IPS DF 4.7 (cell line): ENCODE data around the gene JAK3.

Experiments used
- DNase-seq: peaks from one replicate; pipeline ENCODE4 v3.0.0-alpha.2; 2013; ENCODE audit warnings: low spot score; ENCODE audit errors: extremely low read depth

Gene JAK3

DNA sequence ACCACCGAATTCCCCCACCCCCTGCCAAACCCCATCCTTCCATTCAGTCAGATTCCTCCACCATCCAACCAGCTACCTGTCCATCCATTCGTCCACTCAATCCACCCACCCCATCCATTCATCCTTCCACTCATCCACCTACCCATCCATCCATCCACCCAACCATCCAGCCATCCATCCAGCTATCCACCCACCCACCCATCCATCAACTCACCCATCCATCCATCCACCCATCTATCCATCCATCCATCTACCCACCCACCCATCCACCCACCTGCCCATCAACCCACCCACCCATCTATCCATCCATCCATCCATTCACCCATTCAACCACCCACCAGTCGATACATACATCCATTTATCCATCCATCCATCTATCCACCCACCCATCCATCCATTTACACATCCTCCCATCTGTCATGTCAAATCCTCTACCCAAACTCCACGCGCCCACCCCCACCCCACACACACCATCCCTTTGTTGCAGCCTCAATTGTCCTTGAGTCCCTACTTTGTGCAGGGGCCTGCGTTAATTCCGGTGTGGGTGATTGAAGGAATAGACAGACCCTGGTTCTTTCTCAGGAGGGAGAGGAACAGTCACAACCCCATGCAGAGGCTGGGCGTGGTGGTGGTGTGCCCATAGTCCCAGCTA, 18.7 kb upstream of the JAK3 start:
- no peak for DNase-seq

DNA sequence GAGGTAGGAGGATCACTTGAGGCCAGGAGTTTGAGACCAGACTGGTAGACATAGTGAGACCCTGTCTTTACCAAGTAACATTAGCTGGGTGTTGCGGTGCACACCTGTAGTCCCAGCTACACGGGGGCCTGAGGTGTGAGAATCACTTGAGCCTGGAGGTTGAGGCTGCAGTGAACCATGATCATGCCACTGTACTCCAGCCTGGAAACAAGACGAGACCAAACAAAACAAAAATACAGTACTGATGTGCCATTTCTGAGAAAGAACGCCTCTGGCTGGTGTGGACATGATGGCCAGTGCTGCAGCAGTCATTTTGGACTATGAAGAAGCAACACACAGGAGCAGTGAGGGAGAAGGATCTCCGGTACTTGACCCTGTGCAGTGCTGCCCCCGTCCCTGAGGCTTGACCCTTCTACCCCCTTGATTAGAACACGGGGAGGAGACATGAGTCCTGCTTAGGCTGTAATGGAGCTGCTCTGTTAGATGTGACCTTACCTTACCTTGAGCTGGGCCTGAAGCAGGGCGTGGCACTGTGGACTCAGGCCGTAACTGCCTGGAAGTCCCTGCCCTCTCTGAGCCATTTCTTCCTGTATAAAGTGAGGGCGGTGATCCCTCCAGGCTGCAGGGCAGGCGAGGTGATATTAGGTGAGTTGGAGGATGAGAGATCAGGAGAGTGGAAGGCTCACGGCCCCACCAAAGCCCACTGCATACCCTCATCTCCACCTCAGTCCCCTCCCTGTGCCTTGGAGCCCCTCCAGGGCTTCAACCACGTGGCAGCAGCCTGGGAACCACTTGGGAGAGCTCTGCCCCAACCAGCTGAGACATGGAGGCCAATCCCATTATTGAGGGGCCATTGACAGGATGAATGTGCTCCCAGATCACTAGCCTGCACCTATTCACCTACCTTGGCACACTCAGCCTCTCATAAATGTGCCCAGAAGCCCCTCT, 17.9 kb upstream of the JAK3 start:
- DNase-seq: no peak

GRCh38 chr19:17863520-17864182, 15.9 kb upstream of the JAK3 start:
- DNase-seq: no peak

DNA sequence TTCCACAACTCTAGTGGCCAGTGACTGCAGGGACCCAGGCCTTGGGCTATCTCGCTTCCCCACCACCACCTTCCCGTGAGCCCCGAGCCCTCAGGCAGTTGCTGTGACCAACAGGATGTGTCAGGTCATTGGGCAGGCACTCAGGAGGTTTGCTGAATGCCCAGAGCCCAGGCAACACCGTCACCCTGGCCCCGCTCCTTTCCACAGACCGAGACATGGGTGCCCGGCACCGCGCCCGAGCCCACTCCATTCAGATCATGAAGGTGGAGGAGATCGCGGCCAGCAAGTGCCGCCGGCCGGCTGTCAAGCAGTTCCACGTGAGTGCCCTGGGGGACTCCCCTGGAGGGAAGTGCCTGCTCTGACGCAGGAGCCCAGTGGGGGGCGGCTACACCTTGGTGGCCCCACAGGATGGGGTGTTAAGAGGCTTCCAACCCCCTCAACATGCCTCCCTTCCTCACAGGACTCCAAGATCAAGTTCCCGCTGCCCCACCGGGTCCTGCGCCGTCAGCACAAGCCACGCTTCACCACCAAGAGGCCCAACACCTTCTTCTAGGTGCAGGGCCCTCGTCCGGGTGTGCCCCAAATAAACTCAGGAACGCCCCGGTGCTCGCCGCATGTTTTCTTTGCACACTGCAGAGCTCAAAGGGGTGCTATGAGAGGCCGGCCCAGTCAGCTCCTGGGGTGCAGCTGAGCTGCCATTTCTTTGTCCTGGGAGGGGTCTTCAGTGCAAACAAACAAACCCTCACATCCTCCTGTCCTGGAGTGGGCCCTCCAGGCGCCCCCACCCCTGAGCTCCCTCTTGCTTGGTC, 15.1 kb upstream of the JAK3 start:
- DNase-seq: no peak

DNA sequence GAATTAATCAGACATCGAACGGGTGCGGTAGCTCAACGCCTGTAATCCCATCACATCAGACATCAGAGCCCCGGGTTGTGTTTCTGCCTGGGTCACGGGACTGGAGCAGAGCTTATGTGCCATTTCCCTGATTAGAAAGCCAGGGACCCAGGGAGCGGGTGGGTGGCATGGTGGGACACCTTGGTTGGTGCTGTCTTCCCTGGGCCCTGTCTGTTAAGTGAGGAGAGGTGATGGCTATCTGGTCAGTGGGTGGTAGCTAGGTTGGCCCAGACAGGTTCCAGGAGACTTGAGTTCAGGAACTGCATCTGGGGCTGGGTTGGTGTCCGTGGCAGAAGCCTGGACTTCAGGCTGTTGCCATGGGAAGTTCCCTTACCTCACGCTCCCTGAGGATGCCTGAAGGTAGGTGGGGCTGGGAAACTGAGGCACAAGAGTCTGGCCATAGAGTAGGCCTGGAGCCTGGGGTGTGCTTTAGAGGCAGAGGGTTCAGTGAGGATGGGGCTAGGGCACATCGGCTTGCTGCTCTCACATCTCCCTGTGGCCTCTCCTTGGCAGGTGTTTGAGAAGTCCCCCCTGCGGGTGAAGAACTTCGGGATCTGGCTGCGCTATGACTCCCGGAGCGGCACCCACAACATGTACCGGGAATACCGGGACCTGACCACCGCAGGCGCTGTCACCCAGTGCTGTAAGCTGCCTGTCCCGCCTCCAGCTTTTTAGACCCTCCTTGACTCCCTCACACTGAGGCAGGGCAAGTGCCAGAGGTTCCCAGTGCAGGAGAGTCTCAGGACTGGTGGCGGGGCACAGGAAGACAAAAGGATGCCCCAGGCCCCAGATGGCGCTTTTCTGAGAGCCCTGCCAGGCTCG, 14.0 kb upstream of the JAK3 start:
- no peak for DNase-seq

DNA sequence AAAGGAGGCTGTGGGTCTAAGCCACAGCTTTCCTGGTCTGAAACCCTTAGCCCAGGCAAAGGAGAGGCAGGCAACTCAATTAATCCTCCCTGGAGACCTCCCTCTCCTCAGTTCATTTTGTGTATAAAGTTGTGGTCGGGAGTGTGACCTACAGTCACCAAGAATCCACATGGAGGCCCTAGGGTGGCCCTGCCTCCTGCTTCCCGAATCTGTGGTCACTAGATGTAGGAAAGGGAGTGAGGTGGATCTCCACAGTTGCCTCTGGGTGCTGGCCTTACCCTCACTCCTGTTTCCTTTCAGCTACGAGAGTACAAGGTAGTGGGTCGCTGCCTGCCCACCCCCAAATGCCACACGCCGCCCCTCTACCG, 13.2 kb upstream of the JAK3 start:
- no peak for DNase-seq

GRCh38 chr19:17860331-17860992, 12.7 kb upstream of the JAK3 start:
- DNase-seq: no peak

- DNase-seq: peak; percentile 98
These were observed 11.9 kb upstream of the JAK3 start, which contains the start of gene RPL18A for GRCh38 chr19:17859533-17860330. TSS of gene RPL18A (plus strand) at chr19:17859910. CDS start at chr19:17859957, 47 bp downstream.

DNA sequence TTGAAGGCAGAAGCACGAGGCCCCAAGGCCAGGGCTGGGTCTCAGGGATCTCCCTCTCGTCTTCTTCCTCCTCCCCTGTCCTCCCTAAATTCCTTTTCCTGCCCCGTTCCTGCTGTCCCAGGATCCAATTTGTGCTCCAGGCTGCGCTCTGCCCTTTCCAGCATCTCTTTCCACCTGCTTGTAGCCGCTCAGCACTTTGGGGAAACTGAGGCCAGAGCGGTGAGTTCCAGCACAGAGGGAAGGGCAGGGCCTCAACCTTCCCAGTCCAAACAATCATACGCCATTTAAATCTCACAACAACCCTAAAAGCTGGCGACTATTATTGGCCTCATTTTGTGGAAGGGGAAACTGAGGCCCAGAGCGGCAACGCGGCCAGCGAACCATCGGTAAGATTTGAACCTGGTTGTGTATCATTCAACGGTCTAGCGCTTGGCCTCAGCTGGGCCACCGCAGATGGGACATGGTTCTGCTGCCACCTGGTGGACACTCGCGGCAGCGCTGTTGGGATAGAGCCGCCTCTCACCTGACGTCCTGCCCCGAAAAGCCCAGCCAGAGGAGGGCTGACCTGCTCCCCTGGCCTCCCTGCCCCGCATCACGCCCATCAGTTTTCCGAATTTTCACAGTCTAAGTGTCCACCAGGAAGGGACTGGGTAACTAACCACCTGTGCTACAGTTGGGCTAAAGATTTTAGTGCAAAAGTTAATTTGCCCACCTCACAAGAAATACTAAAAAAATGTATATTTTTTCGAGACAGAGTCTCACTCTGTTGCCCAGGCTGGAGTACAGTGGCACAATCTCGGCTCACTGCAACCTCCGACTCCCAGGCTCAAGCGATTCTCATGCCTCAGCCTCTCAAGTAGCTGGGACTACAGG, 7.7 kb upstream of the JAK3 start:
- DNase-seq: no peak

- no peak for DNase-seq
These were observed 6.3 kb upstream of the JAK3 start for GRCh38 chr19:17854061-17854460.

- no peak for DNase-seq
These were observed 962 bp upstream of the JAK3 start for GRCh38 chr19:17848595-17849292.

GRCh38 chr19:17846146-17846545, 1.6 kb downstream of the JAK3 start:
- DNase-seq: no peak

DNA sequence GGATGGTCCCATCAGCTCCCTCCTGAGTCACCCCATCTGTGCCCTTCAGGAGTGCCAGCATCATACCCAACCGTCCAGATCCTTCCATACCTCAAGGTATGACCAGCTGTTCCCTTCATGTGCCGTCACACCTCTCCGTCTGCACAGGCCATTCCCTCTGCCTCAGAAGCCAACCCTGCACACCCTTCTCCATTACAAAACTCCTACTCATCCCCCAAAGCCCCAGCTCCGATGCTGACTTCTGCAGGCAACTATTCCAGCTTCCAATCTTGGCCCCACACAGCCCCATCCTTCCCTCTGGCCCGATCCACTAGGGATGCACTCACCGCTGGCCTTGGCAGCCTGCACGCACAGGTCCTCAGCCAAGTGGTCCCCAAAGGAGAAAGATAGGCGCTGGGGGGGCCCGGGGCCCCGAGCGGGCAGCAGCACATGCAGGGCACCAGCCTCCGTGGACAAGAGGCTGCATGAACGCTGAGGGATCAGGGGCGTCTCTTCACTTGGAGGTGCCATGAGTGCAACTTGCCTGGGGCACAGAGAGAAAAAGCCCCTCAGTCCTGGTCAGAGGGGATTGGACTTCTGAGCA, 3.8 kb downstream of the JAK3 start:
- no peak for DNase-seq

GRCh38 chr19:17843292-17843827, 4.4 kb downstream of the JAK3 start:
- no peak for DNase-seq

DNA sequence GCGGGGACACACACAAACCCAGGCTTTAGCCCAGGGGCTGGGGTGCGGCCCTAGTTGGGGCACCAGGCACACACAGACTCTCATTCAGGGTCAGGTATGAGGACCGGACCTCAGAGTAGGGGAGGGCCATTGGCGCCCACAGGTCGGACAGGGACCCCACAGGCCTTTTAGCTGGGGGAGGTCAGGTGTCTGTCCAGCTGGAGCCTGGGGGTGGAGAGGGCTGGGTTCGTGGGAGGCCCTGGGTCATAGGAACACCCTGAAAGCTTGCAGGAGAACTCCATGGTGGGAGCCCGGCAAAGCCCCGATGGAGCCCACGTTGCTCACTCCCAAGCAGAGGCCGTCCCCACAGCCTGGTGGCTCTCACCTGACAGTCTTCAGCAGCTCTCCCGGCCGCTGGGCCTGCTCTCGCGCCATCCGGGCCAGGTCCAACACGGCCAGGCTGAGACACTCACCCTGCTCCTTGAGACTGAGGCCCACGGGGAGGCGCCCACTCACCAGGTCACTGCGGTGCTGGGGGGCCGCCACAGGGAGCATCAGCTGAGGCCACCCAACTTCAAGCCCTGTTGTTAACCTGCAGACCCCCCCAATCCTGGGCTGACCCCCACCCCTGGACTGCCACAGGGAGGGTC, 5.0 kb downstream of the JAK3 start:
- no peak for DNase-seq
